Neutrophil (primary cell): ENCODE data around the gene UNK.

ENCODE experiments used
- H3K27ac ChIP-seq: fragments of 200-600 bp; sonication (generic); 2 replicates; pipeline ENCODE4 v1.5.1; 2016; ENCODE audit warnings: mild to moderate bottlenecking, moderate library complexity
- H3K27me3 ChIP-seq: fragments of 200-600 bp; sonication (generic); 2 replicates; pipeline ENCODE4 v1.6.0; 2016; ENCODE audit warnings: mild to moderate bottlenecking
- H3K36me3 ChIP-seq: fragments of 200-600 bp; sonication (generic); 2 replicates; pipeline ENCODE4 v1.5.1; 2017
- H3K4me1 ChIP-seq, 2 experiments: fragments of 200-600 bp in 1 of 2; sonication (generic) in 1 of 2; 1 replicate in 1 of 2; 2 replicates in 1 of 2; pipeline versions ENCODE4 v1.5.1 to v1.6.1; 2013 to 2016; ENCODE audit warnings: low read depth in 1 of 2, low read length in 1 of 2, mild to moderate bottlenecking in 1 of 2, moderate library complexity in 1 of 2; ENCODE audit not compliant: control insufficient read depth in 1 of 2, insufficient read depth in 1 of 2
- H3K4me3 ChIP-seq, 2 experiments: fragments of 200-600 bp in 1 of 2; sonication (generic) in 1 of 2; 1 replicate in 1 of 2; 2 replicates in 1 of 2; pipeline ENCODE4 v1.5.1; 2013 to 2016; ENCODE audit warnings: low read depth in 1 of 2, low read length in 1 of 2, mild to moderate bottlenecking in 1 of 2, moderate library complexity in 1 of 2
- H3K9me3 ChIP-seq: fragments of 200-600 bp; sonication (generic); 2 replicates; pipeline ENCODE4 v1.5.1; 2016
- TF ChIP-seq, protein P1 (sequence below): fragments of 200-600 bp; sonication (generic); IDR thresholded peaks from 2 replicates; pipeline ENCODE4 v1.5.1; 2016; ENCODE audit warnings: antibody characterized with exemption

The UNK gene

DNA sequence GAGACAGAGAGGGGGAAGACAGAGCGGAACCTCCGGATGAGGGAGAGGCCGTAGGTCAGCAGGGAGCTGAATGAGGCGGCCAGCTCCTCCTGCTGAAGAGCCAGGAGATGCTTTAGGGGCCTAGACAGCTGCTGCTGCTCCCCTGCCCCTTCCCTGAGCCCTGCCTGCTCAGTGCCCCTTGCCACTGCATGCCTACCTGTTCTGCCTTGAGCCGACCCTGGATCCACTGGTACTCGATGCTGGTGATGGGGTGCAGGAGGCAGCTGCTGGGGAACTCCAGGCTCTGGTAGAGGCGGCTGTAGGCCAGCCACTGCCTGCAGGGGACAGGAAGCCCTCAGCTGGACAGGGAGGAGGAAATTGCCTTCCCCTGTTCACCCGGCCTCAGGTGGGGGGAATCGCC is 52.0 kb downstream of the UNK start:
- Histone ChIP-seq H3K4me1 (peaks cover 15 to 18% of the 10 kb centered on the region in 2 experiments), H3K9me3 (no peaks in the 10 kb centered on the region), H3K27me3 (no peaks in the 10 kb centered on the region), H3K27ac (no peak overlapping the region), H3K36me3 (peaks cover 99% of the 10 kb centered on the region), H3K4me3 (no peak overlapping the region)
- TF ChIP-seq, protein P1, sequence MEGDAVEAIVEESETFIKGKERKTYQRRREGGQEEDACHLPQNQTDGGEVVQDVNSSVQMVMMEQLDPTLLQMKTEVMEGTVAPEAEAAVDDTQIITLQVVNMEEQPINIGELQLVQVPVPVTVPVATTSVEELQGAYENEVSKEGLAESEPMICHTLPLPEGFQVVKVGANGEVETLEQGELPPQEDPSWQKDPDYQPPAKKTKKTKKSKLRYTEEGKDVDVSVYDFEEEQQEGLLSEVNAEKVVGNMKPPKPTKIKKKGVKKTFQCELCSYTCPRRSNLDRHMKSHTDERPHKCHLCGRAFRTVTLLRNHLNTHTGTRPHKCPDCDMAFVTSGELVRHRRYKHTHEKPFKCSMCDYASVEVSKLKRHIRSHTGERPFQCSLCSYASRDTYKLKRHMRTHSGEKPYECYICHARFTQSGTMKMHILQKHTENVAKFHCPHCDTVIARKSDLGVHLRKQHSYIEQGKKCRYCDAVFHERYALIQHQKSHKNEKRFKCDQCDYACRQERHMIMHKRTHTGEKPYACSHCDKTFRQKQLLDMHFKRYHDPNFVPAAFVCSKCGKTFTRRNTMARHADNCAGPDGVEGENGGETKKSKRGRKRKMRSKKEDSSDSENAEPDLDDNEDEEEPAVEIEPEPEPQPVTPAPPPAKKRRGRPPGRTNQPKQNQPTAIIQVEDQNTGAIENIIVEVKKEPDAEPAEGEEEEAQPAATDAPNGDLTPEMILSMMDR = no peak

DNA sequence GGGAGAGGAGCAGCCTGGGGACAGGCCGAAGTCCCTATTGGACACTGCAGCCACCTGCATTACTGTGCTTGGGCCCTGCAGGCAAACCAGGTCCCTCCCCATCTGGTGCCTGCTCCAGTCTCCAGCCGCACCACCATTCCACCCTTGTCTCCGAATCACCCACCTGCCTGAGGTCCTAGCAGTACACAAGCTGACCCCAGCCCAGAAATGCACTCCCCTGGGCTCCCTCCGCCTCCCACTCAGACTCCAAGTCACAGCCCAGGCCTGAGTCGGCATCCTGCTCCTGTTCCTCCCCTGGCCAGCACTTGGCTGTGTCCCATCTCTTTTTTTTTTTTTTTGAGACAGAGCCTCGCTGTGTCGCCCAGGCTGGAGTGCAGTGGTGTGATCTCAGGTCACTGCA is 53.3 kb downstream of the UNK start:
- peaks cover 17 to 22% of the 10 kb centered on the region in 2 experiments for H3K4me1 ChIP-seq
- no peak overlapping the region for H3K4me3 ChIP-seq
- H3K27me3 ChIP-seq = no peaks in the 10 kb centered on the region
- no peaks in the 10 kb centered on the region for H3K9me3 ChIP-seq
- peaks cover 99% of the 10 kb centered on the region for H3K36me3 ChIP-seq
- H3K27ac ChIP-seq = no peak overlapping the region
- TF ChIP-seq, protein P1 = no peak

DNA sequence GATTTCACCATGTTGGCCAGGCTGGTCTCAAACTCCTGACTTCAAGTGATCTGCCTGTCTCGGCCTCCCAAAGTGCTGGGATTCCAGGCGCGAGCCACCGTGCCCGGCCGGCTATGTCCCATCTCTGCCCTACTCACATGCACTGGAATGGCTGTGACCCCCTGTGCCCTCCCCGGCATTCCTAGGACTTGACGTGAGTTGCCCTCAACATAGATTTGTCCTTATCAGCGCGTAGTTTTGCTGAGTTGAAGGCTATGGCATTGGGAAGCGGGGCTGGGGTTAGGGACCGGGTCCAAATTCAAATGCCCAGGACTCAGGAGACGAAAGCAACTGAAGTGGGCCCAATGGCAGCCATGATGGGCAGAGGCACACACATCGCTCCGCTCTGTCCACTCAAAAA is 53.8 kb downstream of the UNK start:
- Histone ChIP-seq H3K27ac (no peak overlapping the region), H3K4me1 (peaks cover 15 to 22% of the 10 kb centered on the region in 2 experiments), H3K9me3 (no peaks in the 10 kb centered on the region), H3K27me3 (no peaks in the 10 kb centered on the region), H3K4me3 (no peak overlapping the region), H3K36me3 (peaks cover 99% of the 10 kb centered on the region)
- TF ChIP-seq, protein P1 = no peak

DNA sequence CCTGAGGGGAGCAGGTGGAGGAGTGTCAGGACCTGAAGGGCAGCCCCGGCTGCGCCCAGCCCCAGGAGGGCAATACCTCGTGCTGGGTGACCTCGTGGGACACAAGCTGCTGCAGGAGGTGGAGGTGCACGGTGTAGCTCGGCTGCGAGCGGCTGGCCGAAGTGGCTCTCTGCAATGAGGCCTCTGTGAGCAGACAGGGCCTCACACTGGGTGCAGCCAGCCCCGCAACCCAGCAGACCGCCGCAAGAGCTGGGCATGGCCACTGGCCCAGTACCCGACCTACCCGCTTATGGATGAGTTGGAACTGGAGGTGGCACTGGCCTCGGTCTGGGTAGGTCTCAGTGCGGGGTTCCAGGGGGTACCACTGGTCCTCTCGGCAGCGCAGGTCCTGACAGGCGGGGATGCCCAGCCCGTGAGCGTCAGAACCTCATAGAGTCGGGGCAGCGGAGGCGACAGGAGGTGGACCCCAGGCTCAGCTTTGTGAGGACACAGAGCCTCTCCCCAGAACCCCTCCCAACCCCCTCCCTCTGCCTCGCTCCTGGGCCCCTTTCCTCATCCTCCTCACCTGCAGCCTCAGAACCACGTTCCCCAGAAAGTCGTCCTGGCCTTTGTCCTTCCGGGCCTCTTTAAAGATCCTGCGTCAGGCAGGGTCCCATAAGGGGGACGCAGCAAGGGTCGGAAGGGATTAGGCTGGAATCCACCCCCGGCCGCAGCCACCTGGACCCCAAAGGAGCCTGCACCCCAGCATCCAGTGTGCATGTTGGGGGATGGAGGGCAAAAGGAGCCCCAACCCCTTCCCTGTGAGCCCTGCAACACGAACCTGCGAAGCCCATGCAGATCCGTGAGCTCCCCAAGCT is 55.6 kb downstream of the UNK start:
- Histone ChIP-seq H3K4me1 (peaks cover 21 to 23% of the 10 kb centered on the region in 2 experiments), H3K4me3 (no peak overlapping the region), H3K36me3 (peaks cover 82% of the 10 kb centered on the region), H3K9me3 (no peaks in the 10 kb centered on the region), H3K27me3 (no peaks in the 10 kb centered on the region), H3K27ac (peak overlapping the region; percentile 29)
- TF ChIP-seq, protein P1 = no peak

DNA sequence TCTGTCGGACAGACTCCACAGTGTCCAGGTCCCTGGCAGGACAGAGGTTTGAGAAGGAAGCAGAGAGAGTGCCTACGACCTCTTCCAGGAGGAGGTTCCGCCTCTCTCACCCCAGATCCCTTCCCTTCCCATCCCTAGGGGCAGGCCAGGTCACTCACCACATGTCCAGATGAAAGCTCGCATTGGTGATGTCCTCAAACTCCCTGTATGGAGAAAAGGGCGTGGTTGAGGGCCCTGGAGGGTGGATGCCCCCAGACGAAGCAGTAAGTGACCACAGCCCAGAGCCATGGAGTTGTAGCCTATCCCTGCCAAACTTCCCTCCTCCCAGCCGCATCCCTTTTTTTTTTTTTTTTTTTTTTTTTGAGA is 56.2 kb downstream of the UNK start:
- TF ChIP-seq, protein P1 = no peak
- no peak overlapping the region for H3K27ac ChIP-seq
- H3K4me1 ChIP-seq = peaks cover 27 to 29% of the 10 kb centered on the region in 2 experiments
- H3K36me3 ChIP-seq = peaks cover 82% of the 10 kb centered on the region
- H3K9me3 ChIP-seq = no peaks in the 10 kb centered on the region
- no peak overlapping the region for H3K4me3 ChIP-seq
- no peaks in the 10 kb centered on the region for H3K27me3 ChIP-seq
